Endothelial cell of umbilical vein (primary cell): Measurements from ENCODE around the gene CAND2. TPM values are rescaled to one million over a fixed set of nuclear protein-coding genes. Genes with fewer than 3 reads are reported as not detected.

ENCODE experiments used
- BruUV-seq: library from RNA; stranded (reverse); fragments of 400-500 nt; replicated peaks from 2 replicates; lab custom pipeline; 2021; lab: Mats Ljungman, UMichigan
- CTCF ChIA-PET: fragments of 300-600, 350-600 bp; sonication (Branson Sonifier 250); formaldehyde crosslinking; loops from one replicate; lab custom pipeline; 2021; ENCODE audit warnings: antibody characterized with exemption, inconsistent platforms; lab: Charles Lee
- POLR2A ChIA-PET: fragments of 300-600, 350-600 bp; sonication (Branson Sonifier 250); formaldehyde crosslinking; loops from one replicate; lab custom pipeline; 2021; ENCODE audit warnings: antibody characterized with exemption, inconsistent platforms; lab: Charles Lee
- DNase-seq: peaks from one replicate; pipeline ENCODE4 v3.0.0-alpha.2; 2011; ENCODE audit warnings: low read depth, low spot score
- FAIRE-seq: peaks from 2 replicates; lab custom pipeline; 2011; peaks lifted over from hg19 to GRCh38; lab: Jason Lieb, UNC
- H2AFZ ChIP-seq: 2 replicates; pipeline ENCODE4 v1.6.0; 2012; ENCODE audit warnings: low read depth, low read length, control low read depth, inconsistent platforms
- H3K27ac ChIP-seq: 2 replicates; pipeline ENCODE4 v1.5.1; 2011; ENCODE audit warnings: low read depth, mild to moderate bottlenecking, control low read depth, low read length, moderate library complexity; ENCODE audit not compliant: insufficient read depth
- H3K27me3 ChIP-seq, 2 experiments: 2 replicates each; pipeline versions ENCODE4 v1.6.0 to v1.6.1; 2011; ENCODE audit warnings: low read length in 2 of 2, mixed read lengths in 1 of 2; ENCODE audit not compliant: control insufficient read depth in 2 of 2, insufficient read depth in 2 of 2
- H3K36me3 ChIP-seq, 2 experiments: 2 replicates in 1 of 2; 3 replicates in 1 of 2; pipeline ENCODE4 v1.5.1; 2011; ENCODE audit warnings: low read length in 2 of 2, mild to moderate bottlenecking in 1 of 2, moderate library complexity in 1 of 2; ENCODE audit not compliant: control insufficient read depth in 2 of 2, insufficient read depth in 2 of 2; ENCODE audit errors: extremely low read depth in 1 of 2
- H3K4me1 ChIP-seq: 3 replicates; pipeline ENCODE4 v1.5.1; 2011; ENCODE audit warnings: mild to moderate bottlenecking, low read length; ENCODE audit not compliant: control insufficient read depth, insufficient read depth; ENCODE audit errors: extremely low read depth
- H3K4me2 ChIP-seq: 2 replicates; pipeline ENCODE4 v1.6.1; 2011; ENCODE audit warnings: low read length, control low read depth, mixed read lengths; ENCODE audit not compliant: insufficient read depth
- H3K4me3 ChIP-seq, 3 experiments: fragments of 200-600 bp in 1 of 3; sonication (generic), shearing (Covaris generic) in 1 of 3; replicated peaks in 1 of 3; 2 replicates each; pipeline ENCODE4 v1.5.1; 2011 to 2016; ENCODE audit warnings: control low read depth in 3 of 3, low read length in 3 of 3, mild to moderate bottlenecking in 2 of 3, inconsistent platforms in 1 of 3, low read depth in 1 of 3, moderate library complexity in 1 of 3; ENCODE audit not compliant: insufficient read depth in 1 of 3
- H3K79me2 ChIP-seq: 2 replicates; pipeline ENCODE4 v1.6.0; 2012; ENCODE audit warnings: low read length, inconsistent platforms; ENCODE audit not compliant: control insufficient read depth, insufficient read depth
- H3K9ac ChIP-seq: replicated peaks from 2 replicates; pipeline ENCODE3; 2011; ENCODE audit warnings: low read length, control low read depth; ENCODE audit not compliant: insufficient read depth; ENCODE audit errors: extremely low read depth
- H3K9me1 ChIP-seq: replicated peaks from 3 replicates; pipeline ENCODE4 v1.6.0; 2011; ENCODE audit warnings: mild to moderate bottlenecking, low read length; ENCODE audit not compliant: control insufficient read depth, insufficient read depth; ENCODE audit errors: extremely low read depth
- H3K9me3 ChIP-seq: replicated peaks from 2 replicates; pipeline ENCODE4 v1.5.1; 2012; ENCODE audit warnings: low read length, inconsistent platforms; ENCODE audit not compliant: control insufficient read depth, insufficient read depth
- H4K20me1 ChIP-seq: replicated peaks from 2 replicates; pipeline ENCODE3; 2011; ENCODE audit warnings: mild to moderate bottlenecking, low read length; ENCODE audit not compliant: control insufficient read depth, insufficient read depth; ENCODE audit errors: extremely low read depth
- CTCF ChIP-seq, 2 donors: IDR thresholded peaks; 1 replicate in 1 of 2; 2 replicates in 1 of 2; pipeline ENCODE4 v1.5.1; 2011; ENCODE audit warnings: low read length in 2 of 2, mild to moderate bottlenecking in 2 of 2, moderate library complexity in 2 of 2, control low read depth in 1 of 2, inconsistent platforms in 1 of 2, low read depth in 1 of 2; ENCODE audit not compliant: insufficient read depth in 1 of 2; ENCODE audit errors: extremely low read depth in 1 of 2
- EZH2 ChIP-seq: IDR thresholded peaks from 2 replicates; pipeline ENCODE4 v1.6.1; 2012; ENCODE audit warnings: borderline replicate concordance, low read depth, mild to moderate bottlenecking, moderate library complexity, low read length, inconsistent platforms; ENCODE audit not compliant: severe bottlenecking
- FOS ChIP-seq: IDR thresholded peaks from 2 replicates; pipeline ENCODE4 v1.6.1; 2011; ENCODE audit warnings: mild to moderate bottlenecking, low read length, moderate library complexity, borderline replicate concordance; ENCODE audit not compliant: insufficient read depth
- GATA2 ChIP-seq: IDR thresholded peaks from 2 replicates; pipeline ENCODE4 v1.7.0; 2011; ENCODE audit warnings: low read depth, mild to moderate bottlenecking, moderate library complexity, mixed read lengths, low read length; ENCODE audit not compliant: insufficient read length, insufficient read depth
- JUN ChIP-seq: IDR thresholded peaks from 2 replicates; pipeline ENCODE4 v1.6.1; 2011; ENCODE audit warnings: borderline replicate concordance, low read depth; ENCODE audit not compliant: insufficient read length, insufficient read depth
- MAX ChIP-seq: IDR thresholded peaks from 2 replicates; pipeline ENCODE4 v1.6.1; 2011; ENCODE audit not compliant: insufficient read depth, insufficient read length
- MYC ChIP-seq: IDR thresholded peaks from one replicate; pipeline ENCODE4 v1.6.1; 2011; ENCODE audit warnings: mild to moderate bottlenecking, low read depth, low read length
- POLR2A ChIP-seq: IDR thresholded peaks from 2 replicates; pipeline ENCODE4 v1.6.1; 2012; ENCODE audit warnings: low read depth, mild to moderate bottlenecking, control low read depth, low read length
- POLR2AphosphoS5 ChIP-seq: IDR thresholded peaks from 2 replicates; pipeline ENCODE4 v1.6.1; 2012; ENCODE audit warnings: low read depth, mild to moderate bottlenecking, control low read depth, low read length, moderate library complexity; ENCODE audit not compliant: insufficient read depth
- dilution Hi-C: fragments of 300-500 bp; cut with MboI; formaldehyde crosslinking; loops from one replicate; pipeline ENCODE4 v1.15.0; 2019; ENCODE audit warnings: low sequenced_read_pairs; ENCODE audit not compliant: extremely low pct_ligation_motif_present
- intact Hi-C: fragments of 100-400 bp; cut with micrococcal nuclease; formaldehyde crosslinking; loops from one replicate; pipeline ENCODE4 v1.10.0; 2022
- polyA plus RNA-seq, 4 experiments: library from polyadenylated mRNA; depleted of rRNA in 3 of 4; stranded (reverse) in 3 of 4; unstranded in 1 of 4; fragments of >200 nt; gene quantifications; 2 replicates each; pipeline versions ENCODE4 v1.2.1 to v1.2.3, GENCODE V29; 2011 to 2012; ENCODE audit warnings: missing spikeins in 1 of 4
- total RNA-seq: library from RNA; stranded (reverse); gene quantifications from 2 replicates; pipeline ENCODE4 v1.2.3, GENCODE V29; 2021

Gene CAND2
- total and polyA plus RNA-seq, 2 donors (not counting 3 experiments of a cell fraction or from before 2014, with no cell fraction given): 7.1 to 11.0 TPM

- H3K9ac ChIP-seq: no peak overlapping the region
- FAIRE-seq: no peak
These were observed 15.7 kb upstream of the CAND2 start for GRCh38 chr3:12780751-12781150.

More at GRCh38 chr3:12780751-12781150, 15.7 kb upstream of the CAND2 start:
- peaks cover 3 to 10% of the 10 kb centered on the region in 2 experiments for H3K27me3 ChIP-seq
- ChIA-PET CTCF (interaction anchor here (0.9 to 1.0 kb wide), 2 partner anchors 11 to 61 kb away, joined by 3 read pairs; partner anchors contain the start of gene RPL32), POLR2A (no interaction called here)
- TF ChIP-seq CTCF (IDR thresholded peaks at IDR 0.05; ENCODE audit: extremely low read depth in 1 of 2, insufficient read depth in 1 of 2, low read depth in 1 of 2, low read length in 2 of 2): no peak
- TF ChIP-seq JUN: no peak
- TF ChIP-seq FOS: no peak
- no peak for TF ChIP-seq POLR2AphosphoS5
- no peak for TF ChIP-seq MYC
- no peak for TF ChIP-seq GATA2
- no peak for TF ChIP-seq EZH2
- no peak for TF ChIP-seq MAX
- TF ChIP-seq POLR2A: no peak
- no peaks in the 10 kb centered on the region for H4K20me1 ChIP-seq
- H3K4me3 ChIP-seq: no peak overlapping the region
- DNase-seq: no peak
- no peaks in the 10 kb centered on the region for H3K9me1 ChIP-seq
- intact Hi-C loops (no loop called here), dilution Hi-C loops (no loop called here)
- H3K27ac ChIP-seq: no peak overlapping the region
- H3K4me2 ChIP-seq: no peak overlapping the region
- no TSS peak for BruUV-seq
- H3K9me3 ChIP-seq: no peaks in the 10 kb centered on the region
- no peaks in the 10 kb centered on the region for H3K36me3 ChIP-seq
- no peak overlapping the region for H2AFZ ChIP-seq
- H3K4me1 ChIP-seq: no peaks in the 10 kb centered on the region
- no peaks in the 10 kb centered on the region for H3K79me2 ChIP-seq
